HG02610 (cell line): ENCODE measurements around the gene MIER3.

Experiments used
- ATAC-seq: cut with Tn5 transposase; IDR thresholded peaks from one replicate; pipeline ENCODE4 v1.9.1; 2021; ENCODE audit warnings: mild to moderate bottlenecking, moderate library complexity; ENCODE audit not compliant: unreplicated experiment

MIER3 gene

DNA sequence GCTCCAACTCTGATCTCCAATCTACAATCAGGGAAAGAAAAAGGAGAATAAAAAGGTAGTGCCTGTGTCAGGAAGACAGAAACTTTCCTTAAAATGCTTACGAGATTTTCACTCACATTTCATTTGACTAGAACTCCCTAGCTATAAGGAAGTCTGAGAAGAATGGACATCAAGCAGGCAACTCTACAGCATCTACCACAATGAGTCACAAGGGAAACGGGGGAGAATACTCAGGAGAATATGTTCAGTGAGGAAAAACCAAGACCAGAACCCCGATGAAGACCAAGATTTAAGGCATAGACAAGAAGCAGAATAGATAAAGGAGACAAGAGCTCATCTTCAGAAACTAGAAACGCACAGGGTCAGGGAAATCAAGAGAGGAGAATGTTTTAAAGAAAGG, 51.5 kb downstream of the MIER3 start:
- ATAC-seq, result no peak

DNA sequence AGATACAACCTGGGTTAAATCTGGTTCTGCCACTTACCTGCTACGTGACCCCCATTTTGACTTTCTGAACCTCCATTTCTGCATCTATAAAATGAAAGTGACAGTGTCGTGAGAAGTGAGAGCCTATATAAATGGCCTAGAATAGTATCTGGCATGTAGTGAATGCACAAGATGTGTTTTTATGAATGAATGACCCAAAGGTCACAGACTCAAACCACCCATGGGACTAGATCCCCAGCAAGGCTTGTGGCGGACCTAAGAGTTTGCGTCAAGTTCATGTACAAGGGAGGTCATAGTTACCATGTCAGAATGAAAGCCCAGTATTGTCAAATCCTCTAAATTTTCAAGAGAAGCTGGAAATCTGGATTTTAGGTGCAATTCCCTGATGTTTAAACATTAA, 53.7 kb downstream of the MIER3 start:
- no peak for ATAC-seq

DNA sequence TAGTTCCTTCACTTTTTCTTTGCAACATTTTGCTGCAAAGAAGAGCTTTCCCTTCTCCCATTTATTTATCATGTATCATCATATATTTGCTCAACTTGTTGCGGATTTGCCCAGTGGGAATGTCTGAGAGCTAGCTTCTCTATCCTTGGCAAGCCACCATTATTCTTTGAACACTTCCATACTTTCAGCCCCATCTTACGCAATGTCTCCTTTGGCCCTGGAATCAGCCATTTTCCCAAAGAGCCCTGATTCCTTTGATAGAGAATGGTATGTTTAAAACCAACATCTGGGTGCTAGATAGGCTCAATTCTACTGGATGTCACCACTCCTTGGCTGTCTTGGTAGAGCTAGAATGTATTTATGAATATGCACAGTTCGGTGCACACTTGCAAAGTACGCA, 55.2 kb downstream of the MIER3 start:
- ATAC-seq, result no peak

DNA sequence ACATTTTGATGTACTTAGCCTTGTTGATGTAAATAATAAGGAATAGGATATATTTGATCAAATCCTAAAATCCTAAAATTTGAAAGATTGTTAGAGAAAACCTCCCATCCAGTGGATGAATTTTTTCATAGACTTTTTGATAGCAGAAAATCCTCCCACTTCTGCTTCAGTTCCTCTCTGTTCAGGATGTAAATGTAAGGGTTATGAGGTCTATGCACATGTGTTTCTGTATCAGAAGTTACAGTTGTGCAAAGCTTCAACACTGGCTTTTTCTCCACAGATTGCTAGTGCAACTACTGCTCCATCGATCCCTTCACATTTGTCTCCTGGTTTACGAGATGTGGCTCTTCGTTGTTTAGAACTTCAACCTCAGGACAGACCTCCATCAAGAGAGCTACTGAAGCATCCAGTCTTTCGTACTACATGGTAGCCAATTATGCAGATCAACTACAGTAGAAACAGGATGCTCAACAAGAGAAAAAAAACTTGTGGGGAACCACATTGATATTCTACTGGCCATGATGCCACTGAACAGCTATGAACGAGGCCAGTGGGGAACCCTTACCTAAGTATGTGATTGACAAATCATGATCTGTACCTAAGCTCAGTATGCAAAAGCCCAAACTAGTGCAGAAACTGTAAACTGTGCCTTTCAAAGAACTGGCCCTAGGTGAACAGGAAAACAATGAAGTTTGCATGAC, 58.5 kb downstream of the MIER3 start:
- no peak for ATAC-seq

DNA sequence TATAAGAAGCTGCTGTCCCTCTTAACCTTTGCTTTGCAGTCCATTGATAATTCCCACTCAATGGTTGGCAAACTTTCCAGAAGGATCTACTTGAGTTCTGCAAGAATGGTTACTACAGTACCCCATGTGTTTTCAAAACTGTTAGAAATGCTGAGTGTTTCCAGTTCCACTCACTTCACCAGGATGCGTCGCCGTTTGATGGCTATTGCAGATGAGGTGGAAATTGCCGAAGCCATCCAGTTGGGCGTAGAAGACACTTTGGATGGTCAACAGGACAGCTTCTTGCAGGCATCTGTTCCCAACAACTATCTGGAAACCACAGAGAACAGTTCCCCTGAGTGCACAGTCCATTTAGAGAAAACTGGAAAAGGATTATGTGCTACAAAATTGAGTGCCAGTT, 70.4 kb downstream of the MIER3 start:
- ATAC-seq, result no peak

DNA sequence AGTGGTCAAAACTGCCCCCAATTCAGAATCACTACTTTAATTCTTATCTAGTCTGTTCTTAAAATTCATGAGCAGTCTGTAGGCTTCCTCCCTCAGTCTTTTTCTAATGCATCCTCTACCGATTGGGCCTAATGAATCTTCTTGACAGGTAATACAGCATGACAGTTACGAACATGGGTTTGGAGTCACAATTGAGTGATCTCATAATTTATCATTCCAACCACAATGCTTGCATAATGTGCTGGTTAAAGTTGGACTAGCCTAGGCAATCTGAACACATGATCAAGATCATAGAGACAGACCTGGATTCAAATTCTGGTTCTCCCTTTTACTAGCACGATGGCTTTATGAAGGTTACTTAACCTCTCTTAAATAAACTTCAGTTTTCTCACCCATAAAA, 75.6 kb downstream of the MIER3 start:
- ATAC-seq, result no peak

DNA sequence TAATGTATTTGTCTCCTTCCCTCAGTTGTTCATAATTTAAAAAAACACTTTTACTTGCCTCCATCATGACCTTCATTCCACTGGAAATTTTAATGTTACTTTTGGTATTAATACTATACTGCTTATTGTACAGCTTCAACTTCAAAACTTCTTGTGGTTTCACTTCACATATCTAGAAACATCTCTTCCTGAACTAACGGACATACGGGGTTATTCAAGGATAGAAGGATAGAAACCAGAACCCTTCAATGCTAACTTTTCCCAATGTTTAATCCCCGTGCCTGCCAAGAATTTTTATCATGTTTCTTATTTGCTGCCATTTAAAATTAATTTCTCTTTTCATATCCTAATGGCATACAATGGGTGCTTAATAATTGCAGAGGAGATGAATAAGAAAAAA, 78.9 kb downstream of the MIER3 start:
- ATAC-seq, result no peak

DNA sequence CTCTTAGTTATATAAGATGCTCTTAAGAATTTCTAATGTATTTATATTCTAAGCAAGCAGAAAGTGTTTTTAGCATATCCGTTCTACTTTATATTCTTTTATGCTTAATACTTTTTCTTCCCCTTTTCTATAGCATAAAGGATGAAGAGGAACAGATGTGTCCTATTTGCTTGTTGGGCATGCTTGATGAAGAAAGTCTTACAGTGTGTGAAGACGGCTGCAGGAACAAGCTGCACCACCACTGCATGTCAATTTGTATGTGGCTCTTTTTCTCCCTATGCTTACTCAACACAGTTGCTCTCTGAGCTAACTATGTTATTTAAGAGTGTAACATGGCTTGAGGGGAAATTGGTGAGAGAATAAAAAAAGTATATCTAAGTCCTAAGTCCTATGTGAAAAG, 80.1 kb downstream of the MIER3 start:
- no peak for ATAC-seq
